ENCODE data around the gene PA2G4. TPM values are rescaled to one million over a fixed set of nuclear protein-coding genes. Genes with fewer than 3 reads are reported as not detected.
A peak's percentile ranks its signal among the peaks of the same experiment; 100 is the strongest.

The PA2G4 gene
- total and polyA plus RNA-seq, 2 experiments from 2014 or later: 87.9 to 102 TPM

DNA sequence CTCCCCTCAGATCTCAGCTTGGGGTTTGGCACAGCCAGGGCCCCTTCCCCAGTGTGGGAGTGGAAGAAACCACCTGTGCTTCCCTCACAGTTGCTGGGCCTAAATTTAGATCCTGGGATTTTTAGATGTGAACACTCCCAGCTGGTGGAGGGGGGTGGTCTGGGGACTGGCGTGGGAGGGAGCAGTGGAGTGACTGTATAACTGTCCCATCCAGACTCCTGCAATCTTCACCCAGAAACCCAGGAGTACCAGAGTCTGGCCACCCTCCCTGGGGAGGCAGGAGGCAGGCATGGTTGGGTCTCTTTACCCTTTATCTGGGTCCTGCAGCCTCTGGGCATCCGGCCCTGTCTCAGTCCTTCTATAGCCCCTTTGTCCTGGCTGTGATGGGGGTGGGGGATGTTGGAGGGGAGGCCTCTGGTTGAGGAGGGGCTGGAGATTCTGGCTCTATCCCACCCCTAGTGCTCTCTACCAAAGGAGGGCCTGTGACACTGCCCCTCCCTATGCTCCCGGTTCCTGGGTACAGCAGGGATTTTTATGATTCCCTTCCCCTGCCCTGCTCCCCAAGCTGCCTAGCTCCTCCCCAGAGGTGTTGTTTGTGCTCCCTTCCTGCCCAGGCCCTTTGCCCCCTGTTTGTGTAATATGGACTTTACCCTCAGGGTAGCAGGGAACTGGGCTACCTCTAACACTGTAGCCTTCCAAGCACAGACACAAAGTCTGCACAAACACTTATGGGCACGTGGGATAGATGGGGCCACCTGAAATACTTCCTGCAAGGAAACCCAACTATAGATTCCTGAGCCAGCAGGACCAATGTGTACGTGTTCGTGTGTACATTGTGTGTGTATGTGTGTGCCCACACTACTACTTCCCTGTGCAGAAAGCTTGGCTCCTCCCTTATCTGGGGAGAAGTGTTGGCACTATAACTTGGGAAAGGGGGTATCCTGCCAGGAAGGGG, 22.7 kb upstream of the PA2G4 start:
- H3K79me2 ChIP-seq: peaks cover 38% of the 10 kb centered on the region
- H3K27me3 ChIP-seq: no peaks in the 10 kb centered on the region
- TF ChIP-seq CTCF (IDR thresholded peaks at IDR 0.05; ENCODE audit: poor library complexity) (no peak), EZH2phosphoT487 (IDR thresholded peaks at IDR 0.05; ENCODE audit: low read depth, severe bottlenecking, unreplicated experiment) (no peak), EZH2 (IDR thresholded peaks at IDR 0.05; ENCODE audit: borderline replicate concordance) (no peak)
- peak overlapping the region; percentile 99 for H3K27ac ChIP-seq
- H3K4me3 ChIP-seq: peak overlapping the region; percentile 52
- peak overlapping the region; percentile 86 for H3K4me2 ChIP-seq
- peak; percentile 85 for DNase-seq (ENCODE audit: low spot score)
- no peaks in the 10 kb centered on the region for H3K9me3 ChIP-seq (ENCODE audit: low read depth)
- H3K9me2 ChIP-seq (replicated peaks; ENCODE audit: insufficient read depth): no peaks in the 10 kb centered on the region
- no peaks in the 10 kb centered on the region for H3K36me3 ChIP-seq (replicated peaks; ENCODE audit: insufficient read depth, low read depth)
- no peak overlapping the region for H2AFZ ChIP-seq
- no peaks in the 10 kb centered on the region for H4K20me1 ChIP-seq (ENCODE audit: insufficient read depth, poor library complexity, severe bottlenecking)
- 44% methylated on average over 6 of the region's 6 CpGs for WGBS (ENCODE audit: low lambda C conversion rate, missing lambda C conversion rate)
- peaks cover 7% of the 10 kb centered on the region for H3K4me1 ChIP-seq (ENCODE audit: insufficient read depth)

DNA sequence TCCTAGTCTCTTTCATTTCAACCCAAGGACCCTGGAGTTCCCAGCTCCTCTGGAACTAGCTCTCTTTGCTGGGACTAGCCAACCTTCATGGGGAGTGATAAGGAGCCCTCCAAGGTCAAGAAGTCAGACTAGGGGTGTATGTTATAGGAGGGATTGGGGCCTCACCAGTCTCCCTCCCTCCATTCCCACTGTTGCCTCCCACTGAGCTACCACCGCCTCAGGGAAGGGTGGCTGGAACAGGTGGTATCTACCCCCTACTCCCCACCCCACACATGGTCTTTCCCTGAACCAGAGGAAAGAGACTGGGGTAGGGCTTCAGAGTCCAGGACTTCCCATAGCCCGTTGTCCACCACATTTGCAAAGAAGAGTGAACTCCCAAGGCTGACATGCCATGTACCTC, 22.0 kb upstream of the PA2G4 start:
- peak overlapping the region; percentile 86 for H3K4me2 ChIP-seq
- H3K4me1 ChIP-seq (ENCODE audit: insufficient read depth): peaks cover 7% of the 10 kb centered on the region
- WGBS (ENCODE audit: low lambda C conversion rate, missing lambda C conversion rate): 72% methylated on average over 2 of the region's 2 CpGs

GRCh38 chr12:56082967-56083366, 21.4 kb upstream of the PA2G4 start:
- peak overlapping the region; percentile 86 for H3K4me2 ChIP-seq
- H3K9me2 ChIP-seq (replicated peaks; ENCODE audit: insufficient read depth): no peaks in the 10 kb centered on the region
- H3K9me3 ChIP-seq (ENCODE audit: low read depth): no peaks in the 10 kb centered on the region
- 57% methylated on average over 1 of the region's 3 CpGs for WGBS (ENCODE audit: low lambda C conversion rate, missing lambda C conversion rate)
- no peak overlapping the region for H3K4me3 ChIP-seq
- peak overlapping the region; percentile 95 for H3K27ac ChIP-seq
- no peak for TF ChIP-seq EZH2phosphoT487 (IDR thresholded peaks at IDR 0.05; ENCODE audit: low read depth, severe bottlenecking, unreplicated experiment)
- no peak for TF ChIP-seq CTCF (IDR thresholded peaks at IDR 0.05; ENCODE audit: poor library complexity)
- TF ChIP-seq EZH2 (IDR thresholded peaks at IDR 0.05; ENCODE audit: borderline replicate concordance): no peak
- H2AFZ ChIP-seq: no peak overlapping the region
- no peaks in the 10 kb centered on the region for H3K27me3 ChIP-seq
- H3K79me2 ChIP-seq: peaks cover 38% of the 10 kb centered on the region
- H4K20me1 ChIP-seq (ENCODE audit: insufficient read depth, poor library complexity, severe bottlenecking): no peaks in the 10 kb centered on the region
- H3K4me1 ChIP-seq (ENCODE audit: insufficient read depth): peaks cover 7% of the 10 kb centered on the region
- peak; percentile 25 for DNase-seq (ENCODE audit: low spot score)
- no peaks in the 10 kb centered on the region for H3K36me3 ChIP-seq (replicated peaks; ENCODE audit: insufficient read depth, low read depth)

More for the DNA sequence above, 22.0 kb upstream of the PA2G4 start:
- Histone ChIP-seq H3K27ac (peak overlapping the region; percentile 95), H2AFZ (no peak overlapping the region), H3K27me3 (no peaks in the 10 kb centered on the region), H4K20me1 (ENCODE audit: insufficient read depth, poor library complexity, severe bottlenecking) (no peaks in the 10 kb centered on the region), H3K79me2 (peaks cover 38% of the 10 kb centered on the region), H3K36me3 (replicated peaks; ENCODE audit: insufficient read depth, low read depth) (no peaks in the 10 kb centered on the region), H3K9me3 (ENCODE audit: low read depth) (no peaks in the 10 kb centered on the region), H3K9me2 (replicated peaks; ENCODE audit: insufficient read depth) (no peaks in the 10 kb centered on the region), H3K4me3 (no peak overlapping the region)
- DNase-seq (ENCODE audit: low spot score): no peak
- no peak for TF ChIP-seq EZH2 (IDR thresholded peaks at IDR 0.05; ENCODE audit: borderline replicate concordance)
- TF ChIP-seq EZH2phosphoT487 (IDR thresholded peaks at IDR 0.05; ENCODE audit: low read depth, severe bottlenecking, unreplicated experiment): no peak
- TF ChIP-seq CTCF (IDR thresholded peaks at IDR 0.05; ENCODE audit: poor library complexity): no peak
